ENCODE results near the gene NUP37.

DNA sequence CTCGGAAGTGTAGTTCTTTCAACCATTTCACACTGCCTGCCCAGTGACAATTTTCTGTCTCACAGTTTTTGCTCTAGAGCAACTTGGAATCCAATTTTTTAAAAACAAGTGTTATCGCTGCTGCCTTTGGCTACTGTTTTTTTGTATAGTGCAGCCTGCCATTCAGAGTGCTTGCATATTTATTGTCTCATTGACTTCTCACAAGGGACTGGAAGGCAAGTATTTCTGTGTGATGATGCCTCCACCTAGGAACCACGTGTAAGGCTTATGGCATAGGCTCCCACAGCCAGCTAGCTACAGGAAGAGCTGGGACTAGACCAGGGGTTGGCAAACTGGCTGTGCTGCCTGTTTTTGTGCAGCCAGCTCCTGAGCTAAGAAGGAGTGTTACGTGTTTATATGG lies 972 bp upstream of the NUP37 start:
- TF ChIP-seq, protein P1, sequence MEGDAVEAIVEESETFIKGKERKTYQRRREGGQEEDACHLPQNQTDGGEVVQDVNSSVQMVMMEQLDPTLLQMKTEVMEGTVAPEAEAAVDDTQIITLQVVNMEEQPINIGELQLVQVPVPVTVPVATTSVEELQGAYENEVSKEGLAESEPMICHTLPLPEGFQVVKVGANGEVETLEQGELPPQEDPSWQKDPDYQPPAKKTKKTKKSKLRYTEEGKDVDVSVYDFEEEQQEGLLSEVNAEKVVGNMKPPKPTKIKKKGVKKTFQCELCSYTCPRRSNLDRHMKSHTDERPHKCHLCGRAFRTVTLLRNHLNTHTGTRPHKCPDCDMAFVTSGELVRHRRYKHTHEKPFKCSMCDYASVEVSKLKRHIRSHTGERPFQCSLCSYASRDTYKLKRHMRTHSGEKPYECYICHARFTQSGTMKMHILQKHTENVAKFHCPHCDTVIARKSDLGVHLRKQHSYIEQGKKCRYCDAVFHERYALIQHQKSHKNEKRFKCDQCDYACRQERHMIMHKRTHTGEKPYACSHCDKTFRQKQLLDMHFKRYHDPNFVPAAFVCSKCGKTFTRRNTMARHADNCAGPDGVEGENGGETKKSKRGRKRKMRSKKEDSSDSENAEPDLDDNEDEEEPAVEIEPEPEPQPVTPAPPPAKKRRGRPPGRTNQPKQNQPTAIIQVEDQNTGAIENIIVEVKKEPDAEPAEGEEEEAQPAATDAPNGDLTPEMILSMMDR (IDR thresholded peaks at IDR 0.05; ENCODE audit: insufficient read depth, low read length): no peak
- TF ChIP-seq, protein P2, sequence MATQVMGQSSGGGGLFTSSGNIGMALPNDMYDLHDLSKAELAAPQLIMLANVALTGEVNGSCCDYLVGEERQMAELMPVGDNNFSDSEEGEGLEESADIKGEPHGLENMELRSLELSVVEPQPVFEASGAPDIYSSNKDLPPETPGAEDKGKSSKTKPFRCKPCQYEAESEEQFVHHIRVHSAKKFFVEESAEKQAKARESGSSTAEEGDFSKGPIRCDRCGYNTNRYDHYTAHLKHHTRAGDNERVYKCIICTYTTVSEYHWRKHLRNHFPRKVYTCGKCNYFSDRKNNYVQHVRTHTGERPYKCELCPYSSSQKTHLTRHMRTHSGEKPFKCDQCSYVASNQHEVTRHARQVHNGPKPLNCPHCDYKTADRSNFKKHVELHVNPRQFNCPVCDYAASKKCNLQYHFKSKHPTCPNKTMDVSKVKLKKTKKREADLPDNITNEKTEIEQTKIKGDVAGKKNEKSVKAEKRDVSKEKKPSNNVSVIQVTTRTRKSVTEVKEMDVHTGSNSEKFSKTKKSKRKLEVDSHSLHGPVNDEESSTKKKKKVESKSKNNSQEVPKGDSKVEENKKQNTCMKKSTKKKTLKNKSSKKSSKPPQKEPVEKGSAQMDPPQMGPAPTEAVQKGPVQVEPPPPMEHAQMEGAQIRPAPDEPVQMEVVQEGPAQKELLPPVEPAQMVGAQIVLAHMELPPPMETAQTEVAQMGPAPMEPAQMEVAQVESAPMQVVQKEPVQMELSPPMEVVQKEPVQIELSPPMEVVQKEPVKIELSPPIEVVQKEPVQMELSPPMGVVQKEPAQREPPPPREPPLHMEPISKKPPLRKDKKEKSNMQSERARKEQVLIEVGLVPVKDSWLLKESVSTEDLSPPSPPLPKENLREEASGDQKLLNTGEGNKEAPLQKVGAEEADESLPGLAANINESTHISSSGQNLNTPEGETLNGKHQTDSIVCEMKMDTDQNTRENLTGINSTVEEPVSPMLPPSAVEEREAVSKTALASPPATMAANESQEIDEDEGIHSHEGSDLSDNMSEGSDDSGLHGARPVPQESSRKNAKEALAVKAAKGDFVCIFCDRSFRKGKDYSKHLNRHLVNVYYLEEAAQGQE (IDR thresholded peaks at IDR 0.05; ENCODE audit: insufficient replicate concordance, low read depth): no peak
